ENCODE results near the gene SELENBP1.

SELENBP1 gene

GRCh38 chr1:151372058-151372934, at the start of gene SELENBP1:
Gene SELENBP1 (minus strand): TSS chr1:151372705. CDS start chr1:151372641, 64 bp downstream.
- ChIA-PET POLR2A (interaction anchor here (0.9 to 2.3 kb wide), 7 partner anchors 10 to 139 kb away, joined by 3 to 16 read pairs (median 5); partner anchors contain the start of genes CGN, PSMB4, RFX5 and ZNF687), CTCF (interaction anchor here (0.5 to 1.2 kb wide), 4 partner anchors 10 to 264 kb away, joined by 3 to 11 read pairs (median 5); no protein-coding TSS in a partner anchor)
- peak; percentile 70 for DNase-seq (ENCODE audit: extremely low spot score)
- TF ChIP-seq PKNOX1 (IDR thresholded peaks at IDR 0.05) = no peak
- no peak for TF ChIP-seq NFRKB (IDR thresholded peaks at IDR 0.05)
- TF ChIP-seq FOXM1 (IDR thresholded peaks at IDR 0.05; ENCODE audit: borderline replicate concordance) = no peak
- no peak for TF ChIP-seq HDGF (IDR thresholded peaks at IDR 0.05; ENCODE audit: borderline replicate concordance)
- TF ChIP-seq BHLHE40 (IDR thresholded peaks at IDR 0.05; ENCODE audit: borderline replicate concordance) = no peak
- TF ChIP-seq CTBP1 (IDR thresholded peaks at IDR 0.05; ENCODE audit: borderline replicate concordance) = no peak
- no peak for TF ChIP-seq SUZ12 (IDR thresholded peaks at IDR 0.05)
- no peak for TF ChIP-seq LEF1 (IDR thresholded peaks at IDR 0.05; ENCODE audit: borderline replicate concordance)
- TF ChIP-seq ARNT (IDR thresholded peaks at IDR 0.05) = no peak
- TF ChIP-seq L3MBTL2 (conservative IDR thresholded peaks at IDR 0.05) = no peak
- TF ChIP-seq FOXA1 (IDR thresholded peaks at IDR 0.05) = no peak
- no peak for TF ChIP-seq FOXK2 (IDR thresholded peaks at IDR 0.05)
- no peak for TF ChIP-seq ZNF384 (IDR thresholded peaks at IDR 0.05)
- TF ChIP-seq TARDBP (IDR thresholded peaks at IDR 0.05) = no peak
- TF ChIP-seq ELF4 (IDR thresholded peaks at IDR 0.05) = no peak; the same call in 1 of the 2 replicates

- TF ChIP-seq ELF4 (IDR thresholded peaks at IDR 0.05) (no peak), FOXM1 (IDR thresholded peaks at IDR 0.05; ENCODE audit: borderline replicate concordance) (no peak), ARNT (IDR thresholded peaks at IDR 0.05) (no peak), SP1 (IDR thresholded peaks at IDR 0.05) (no peak), FOXK2 (IDR thresholded peaks at IDR 0.05) (no peak), BHLHE40 (IDR thresholded peaks at IDR 0.05; ENCODE audit: borderline replicate concordance) (no peak), LEF1 (IDR thresholded peaks at IDR 0.05; ENCODE audit: borderline replicate concordance) (no peak), CTBP1 (IDR thresholded peaks at IDR 0.05; ENCODE audit: borderline replicate concordance) (no peak), FOXA1 (IDR thresholded peaks at IDR 0.05) (no peak), ZNF384 (IDR thresholded peaks at IDR 0.05) (no peak), SUZ12 (IDR thresholded peaks at IDR 0.05) (no peak), NFRKB (IDR thresholded peaks at IDR 0.05) (no peak)
- no peak for DNase-seq (ENCODE audit: extremely low spot score)
- ChIA-PET POLR2A (interaction anchor here (2.2 kb wide), 1 partner anchor 20 kb away, joined by 8 read pairs; the partner anchor contains the start of gene PSMB4), CTCF (no interaction called here)
Measured at GRCh38 chr1:151419819-151420218, 47.3 kb upstream of the SELENBP1 start.

GRCh38 chr1:151418081-151418480, 45.6 kb upstream of the SELENBP1 start:
- DNase-seq (ENCODE audit: extremely low spot score) = no peak
- ChIA-PET POLR2A (interaction anchor here (0.7 to 2.2 kb wide), 3 partner anchors 16 to 26 kb away, joined by 3 to 8 read pairs (median 3); partner anchors contain the start of gene PSMB4), CTCF (no interaction called here)
- TF ChIP-seq HDGF (IDR thresholded peaks at IDR 0.05; ENCODE audit: borderline replicate concordance) = no peak
- no peak for TF ChIP-seq FOXA1 (IDR thresholded peaks at IDR 0.05)
- no peak for TF ChIP-seq TARDBP (IDR thresholded peaks at IDR 0.05)
- no peak for TF ChIP-seq CTBP1 (IDR thresholded peaks at IDR 0.05; ENCODE audit: borderline replicate concordance)
- TF ChIP-seq BHLHE40 (IDR thresholded peaks at IDR 0.05; ENCODE audit: borderline replicate concordance) = no peak
- no peak for TF ChIP-seq PKNOX1 (IDR thresholded peaks at IDR 0.05)
- no peak for TF ChIP-seq FOXM1 (IDR thresholded peaks at IDR 0.05; ENCODE audit: borderline replicate concordance)
- TF ChIP-seq FOXK2 (IDR thresholded peaks at IDR 0.05) = no peak
- no peak for TF ChIP-seq NFRKB (IDR thresholded peaks at IDR 0.05)
- TF ChIP-seq SP1 (IDR thresholded peaks at IDR 0.05) = no peak
- TF ChIP-seq ARNT (IDR thresholded peaks at IDR 0.05) = no peak
- no peak for TF ChIP-seq LEF1 (IDR thresholded peaks at IDR 0.05; ENCODE audit: borderline replicate concordance)
- no peak for TF ChIP-seq SUZ12 (IDR thresholded peaks at IDR 0.05)
- no peak for TF ChIP-seq ELF4 (IDR thresholded peaks at IDR 0.05)
- no peak for TF ChIP-seq L3MBTL2 (conservative IDR thresholded peaks at IDR 0.05)
- no peak for TF ChIP-seq ZNF384 (IDR thresholded peaks at IDR 0.05)

- no peak for TF ChIP-seq SUZ12 (IDR thresholded peaks at IDR 0.05)
- no peak for TF ChIP-seq BHLHE40 (IDR thresholded peaks at IDR 0.05; ENCODE audit: borderline replicate concordance)
- no peak for TF ChIP-seq CTBP1 (IDR thresholded peaks at IDR 0.05; ENCODE audit: borderline replicate concordance)
- no peak for TF ChIP-seq LEF1 (IDR thresholded peaks at IDR 0.05; ENCODE audit: borderline replicate concordance)
- no peak for TF ChIP-seq FOXA1 (IDR thresholded peaks at IDR 0.05)
- ChIA-PET POLR2A (no interaction called here), CTCF (no interaction called here)
- DNase-seq (ENCODE audit: extremely low spot score) = no peak
Measured at GRCh38 chr1:151416231-151416630, 43.7 kb upstream of the SELENBP1 start.

GRCh38 chr1:151411884-151412283, 39.4 kb upstream of the SELENBP1 start:
- ChIA-PET POLR2A (interaction anchor here (1.2 kb wide), 1 partner anchor 10 kb away, joined by 6 read pairs; no protein-coding TSS in a partner anchor), CTCF (no interaction called here)
- no peak for TF ChIP-seq SP1 (IDR thresholded peaks at IDR 0.05)
- no peak for TF ChIP-seq FOXA1 (IDR thresholded peaks at IDR 0.05)
- TF ChIP-seq HDGF (IDR thresholded peaks at IDR 0.05; ENCODE audit: borderline replicate concordance) = no peak
- TF ChIP-seq PKNOX1 (IDR thresholded peaks at IDR 0.05) = no peak
- no peak for TF ChIP-seq TARDBP (IDR thresholded peaks at IDR 0.05)
- no peak for TF ChIP-seq FOXM1 (IDR thresholded peaks at IDR 0.05; ENCODE audit: borderline replicate concordance)
- TF ChIP-seq ARNT (IDR thresholded peaks at IDR 0.05) = no peak
- TF ChIP-seq CTBP1 (IDR thresholded peaks at IDR 0.05; ENCODE audit: borderline replicate concordance) = no peak
- no peak for TF ChIP-seq L3MBTL2 (conservative IDR thresholded peaks at IDR 0.05)
- TF ChIP-seq FOXK2 (IDR thresholded peaks at IDR 0.05) = no peak
- no peak for TF ChIP-seq ZNF384 (IDR thresholded peaks at IDR 0.05)
- no peak for TF ChIP-seq BHLHE40 (IDR thresholded peaks at IDR 0.05; ENCODE audit: borderline replicate concordance)
- no peak for TF ChIP-seq LEF1 (IDR thresholded peaks at IDR 0.05; ENCODE audit: borderline replicate concordance)
- TF ChIP-seq ELF4 (IDR thresholded peaks at IDR 0.05) = no peak
- TF ChIP-seq SUZ12 (IDR thresholded peaks at IDR 0.05) = no peak
- no peak for TF ChIP-seq NFRKB (IDR thresholded peaks at IDR 0.05)
- DNase-seq (ENCODE audit: extremely low spot score) = no peak

All from HEK293T (cell line).